B cell (primary cell): ENCODE results near the gene DNAAF1. TPM values are rescaled to one million over a fixed set of nuclear protein-coding genes. Genes with fewer than 3 reads are reported as not detected.

ENCODE experiments used
- ATAC-seq: fragments of 200-7000 bp; cut with Tn5 transposase; one replicate; pipeline ENCODE4 v1.10.0; 2021; ENCODE audit warnings: low read depth, mild to moderate bottlenecking, moderate number of reproducible peaks, moderate library complexity
- CTCF ChIA-PET: fragments of 350-600 bp; sonication (Branson Sonifier 250); formaldehyde crosslinking; loops from one replicate; lab custom pipeline; 2021; ENCODE audit warnings: antibody characterized with exemption, inconsistent platforms; lab: Charles Lee
- POLR2A ChIA-PET: fragments of 350-600 bp; sonication (Branson Sonifier 250); formaldehyde crosslinking; loops from one replicate; lab custom pipeline; 2021; ENCODE audit warnings: antibody characterized with exemption; lab: Charles Lee
- DNase-seq: peaks from one replicate; pipeline ENCODE4 v3.0.0; 2013
- H2AFZ ChIP-seq: 2 replicates; pipeline ENCODE4 v1.6.1; 2012; ENCODE audit warnings: mild to moderate bottlenecking, low read depth, low read length; ENCODE audit not compliant: insufficient read depth, poor library complexity, severe bottlenecking
- H3K27ac ChIP-seq, 2 donors: 1 replicate in 1 of 2; 2 replicates in 1 of 2; pipeline ENCODE4 v1.5.1; 2012 to 2013; ENCODE audit warnings: low read length in 2 of 2, mild to moderate bottlenecking in 2 of 2, moderate library complexity in 1 of 2
- H3K27me3 ChIP-seq, 4 experiments: fragments of 200-600 bp in 1 of 4; sonication (generic) in 1 of 4; replicated peaks in 1 of 4; 1 replicate in 2 of 4; 2 replicates in 2 of 4; pipeline versions ENCODE4 v1.6.1 to v1.7.0; 2013 to 2016; ENCODE audit warnings: low read length in 3 of 4, mild to moderate bottlenecking in 2 of 4, mixed read lengths in 1 of 4, moderate library complexity in 1 of 4; ENCODE audit not compliant: insufficient read depth in 4 of 4, control insufficient read depth in 3 of 4; ENCODE audit errors: control extremely low read depth in 1 of 4
- H3K36me3 ChIP-seq, 2 experiments: replicated peaks in 1 of 2; 1 replicate in 1 of 2; 2 replicates in 1 of 2; pipeline versions ENCODE4 v1.6.1 to v1.7.1; 2013; ENCODE audit warnings: low read length in 1 of 2; ENCODE audit not compliant: insufficient read depth in 2 of 2, control insufficient read depth in 1 of 2; ENCODE audit errors: control extremely low read depth in 1 of 2, extremely low read depth in 1 of 2
- H3K4me1 ChIP-seq, 2 donors: fragments of 200-600 bp in 1 of 2; sonication (generic) in 1 of 2; 1 replicate in 1 of 2; 2 replicates in 1 of 2; pipeline versions ENCODE4 v1.5.1 to v1.6.1; 2013 to 2017; ENCODE audit warnings: low read length in 2 of 2; ENCODE audit not compliant: control insufficient read depth in 2 of 2, insufficient read depth in 2 of 2
- H3K4me2 ChIP-seq: replicated peaks from 2 replicates; pipeline ENCODE3; 2012; ENCODE audit warnings: mild to moderate bottlenecking, low read depth, low read length; ENCODE audit not compliant: poor library complexity, severe bottlenecking
- H3K4me3 ChIP-seq, 5 experiments: fragments of 200-600 bp in 1 of 5; sonication (generic) in 1 of 5; 1 replicate in 3 of 5; 2 replicates in 2 of 5; pipeline versions ENCODE4 v1.5.1 to v1.7.0; 2011 to 2016; ENCODE audit warnings: low read length in 4 of 5, mild to moderate bottlenecking in 4 of 5, low read depth in 2 of 5, control low read depth in 1 of 5, moderate library complexity in 1 of 5; ENCODE audit not compliant: insufficient read depth in 1 of 5; ENCODE audit errors: control extremely low read depth in 1 of 5, extremely low read depth in 1 of 5
- H3K79me2 ChIP-seq: fragments of 200-600 bp; sonication (generic); one replicate; pipeline ENCODE4 v1.6.0; 2016; ENCODE audit warnings: low read length; ENCODE audit not compliant: control insufficient read depth, insufficient read depth
- H3K9ac ChIP-seq: fragments of 200-600 bp; sonication (generic); 2 replicates; pipeline ENCODE4 v1.6.1; 2017; ENCODE audit warnings: mild to moderate bottlenecking, low read length, moderate library complexity
- H3K9me3 ChIP-seq, 3 donors: one replicate each; pipeline versions ENCODE4 v1.6.1 to v1.7.1; 2013; ENCODE audit warnings: low read length in 2 of 3; ENCODE audit not compliant: control insufficient read depth in 2 of 3, insufficient read depth in 1 of 3; ENCODE audit errors: control extremely low read depth in 1 of 3
- H4K20me1 ChIP-seq: 2 replicates; pipeline ENCODE4 v1.6.0; 2012; ENCODE audit warnings: mild to moderate bottlenecking, low read length; ENCODE audit not compliant: insufficient read depth, control insufficient read depth, poor library complexity, severe bottlenecking
- H3K27ac Mint-ChIP-seq: one replicate; pipeline ENCODE4 v1.8.0; 2021; ENCODE audit warnings: mixed read lengths
- H3K27me3 Mint-ChIP-seq: one replicate; pipeline ENCODE4 v1.8.0; 2021; ENCODE audit warnings: mixed read lengths
- H3K4me1 Mint-ChIP-seq: one replicate; pipeline ENCODE4 v1.8.0; 2021; ENCODE audit warnings: mixed read lengths
- H3K4me3 Mint-ChIP-seq: one replicate; pipeline ENCODE4 v1.8.0; 2021; ENCODE audit warnings: mixed read lengths
- H3K9me3 Mint-ChIP-seq: one replicate; pipeline ENCODE4 v1.8.0; 2022; ENCODE audit warnings: mixed read lengths; ENCODE audit not compliant: insufficient read depth
- CTCF ChIP-seq: fragments of 200-600 bp; IDR thresholded peaks from one replicate; pipeline ENCODE4 v1.8.0; 2022; ENCODE audit warnings: antibody characterized with exemption, mild to moderate bottlenecking
- EZH2 ChIP-seq: IDR thresholded peaks from 2 replicates; pipeline ENCODE4 v1.6.1; 2012; ENCODE audit warnings: borderline replicate concordance, low read depth, mild to moderate bottlenecking, moderate library complexity, low read length; ENCODE audit not compliant: insufficient read depth, poor library complexity, severe bottlenecking
- WGBS: methylation state at CpG from one replicate; pipeline ENCODE4 v1.1.5; 2013; ENCODE audit warnings: missing lambda C conversion rate; ENCODE audit not compliant: insufficient coverage; 5-methylcytosine and 5-hydroxymethylcytosine counted together
- intact Hi-C: fragments of 100-400 bp; cut with micrococcal nuclease; formaldehyde crosslinking; loops from one replicate; pipeline ENCODE4 v1.10.0; 2022
- polyA plus RNA-seq: library from polyadenylated mRNA; depleted of rRNA; stranded (reverse); fragments of >200 nt; gene quantifications from 2 replicates; pipeline ENCODE4 v1.2.3, GENCODE V29; 2012
- total RNA-seq, 2 donors: library from RNA; stranded (reverse); fragments of 120-200 nt in 1 of 2; gene quantifications; 1 replicate in 1 of 2; 2 replicates in 1 of 2; pipeline versions ENCODE4 v1.2.3 to v1.2.4, GENCODE V29; 2013 to 2022

Gene DNAAF1
- total and polyA plus RNA-seq, 2 donors (not counting 1 experiment from before 2014, with no cell fraction given) = 0.24 to 0.30 TPM

- H3K9me3 Mint-ChIP-seq = no peaks in the 10 kb centered on the region
- H3K27me3 Mint-ChIP-seq = peaks cover 3% of the 10 kb centered on the region
- H3K27ac ChIP-seq = no peak overlapping the region
- WGBS = 93% methylated on average over 9 of the region's 10 CpGs
- H3K79me2 ChIP-seq = no peaks in the 10 kb centered on the region
- DNase-seq (no peak), ATAC-seq (no peak)
- H3K4me2 ChIP-seq = no peak overlapping the region
- no peak for TF ChIP-seq EZH2
- no peak for TF ChIP-seq CTCF
- ChIA-PET POLR2A (no interaction called here), CTCF (no interaction called here)
- no peak overlapping the region for H3K9ac ChIP-seq
- H2AFZ ChIP-seq = no peak overlapping the region
- no peak overlapping the region for H3K4me3 ChIP-seq
- H3K4me3 Mint-ChIP-seq = no peak overlapping the region
- no peaks in the 10 kb centered on the region for H3K9me3 ChIP-seq
- intact Hi-C loops = no loop called here
- no peaks in the 10 kb centered on the region for H3K36me3 ChIP-seq
- H3K27me3 ChIP-seq = peaks cover 0 to 4% (median 0%) of the 10 kb centered on the region in 4 experiments
- no peaks in the 10 kb centered on the region for H4K20me1 ChIP-seq
- peaks cover 14% of the 10 kb centered on the region for H3K4me1 Mint-ChIP-seq
- no peak overlapping the region for H3K27ac Mint-ChIP-seq
- H3K4me1 ChIP-seq = peaks cover 12 to 13% of the 10 kb centered on the region in 2 donors
Observed at GRCh38 chr16:84198401-84198800, 53.3 kb downstream of the DNAAF1 start.

GRCh38 chr16:84199097-84199496 is 54.0 kb downstream of the DNAAF1 start:
- Histone ChIP-seq H3K4me3 (no peak overlapping the region), H3K9ac (no peak overlapping the region), H3K4me1 (peaks cover 7% of the 10 kb centered on the region in 2 donors), H3K79me2 (no peaks in the 10 kb centered on the region), H3K36me3 (no peaks in the 10 kb centered on the region), H3K27me3 (peaks cover 0 to 4% (median 0%) of the 10 kb centered on the region in 4 experiments), H2AFZ (no peak overlapping the region), H3K4me2 (no peak overlapping the region), H3K9me3 (no peaks in the 10 kb centered on the region), H3K27ac (no peak overlapping the region), H4K20me1 (no peaks in the 10 kb centered on the region)
- no peak overlapping the region for H3K4me3 Mint-ChIP-seq
- peaks cover 3% of the 10 kb centered on the region for H3K27me3 Mint-ChIP-seq
- ATAC-seq (no peak), DNase-seq (no peak)
- intact Hi-C loops = no loop called here
- H3K4me1 Mint-ChIP-seq = peaks cover 7% of the 10 kb centered on the region
- no peak overlapping the region for H3K27ac Mint-ChIP-seq
- POLR2A ChIA-PET = no interaction called here
- CTCF ChIA-PET = no interaction called here
- no peaks in the 10 kb centered on the region for H3K9me3 Mint-ChIP-seq
- no peak for TF ChIP-seq EZH2
- no peak for TF ChIP-seq CTCF
- WGBS = 93% methylated on average over 8 of the region's 13 CpGs
